ENCODE measurements around the gene CHI3L1. TPM values are rescaled to one million over a fixed set of nuclear protein-coding genes. Genes with fewer than 3 reads are reported as not detected.

Gene CHI3L1
- polyA plus RNA-seq, 1 of the 3 experiments (the other 2 are of a cell fraction) = not detected

GRCh38 chr1:203162403-203162802 lies 24.1 kb downstream of the CHI3L1 start:
- ChIA-PET CTCF (interaction anchor here (0.7 to 2.2 kb wide), 6 partner anchors 10 to 123 kb away, joined by 3 to 8 read pairs (median 4); no protein-coding TSS in a partner anchor), POLR2A (no interaction called here)
- no peak overlapping the region for H3K4me3 ChIP-seq (ENCODE audit: low read depth in 2 of 2, low read length in 1 of 2)
- no peak overlapping the region for H3K4me2 ChIP-seq
- no peaks in the 10 kb centered on the region for H4K20me1 ChIP-seq (ENCODE audit: insufficient read depth)
- 88% methylated on average over 1 of the region's 1 CpG for WGBS (ENCODE audit: low lambda C conversion rate)
- H3K27me3 ChIP-seq (ENCODE audit: insufficient read depth) = no peaks in the 10 kb centered on the region
- H3K27ac ChIP-seq (ENCODE audit: low read depth in 2 of 2, low read length in 1 of 2) = no peak overlapping the region
- H3K79me2 ChIP-seq (ENCODE audit: insufficient read depth) = no peaks in the 10 kb centered on the region
- no peak overlapping the region for H2AFZ ChIP-seq (ENCODE audit: low read depth)
- no peaks in the 10 kb centered on the region for H3F3A ChIP-seq (replicated peaks; ENCODE audit: insufficient read depth)
- DNase-seq = no peak
- H3K9me2 ChIP-seq = no peaks in the 10 kb centered on the region
- TF ChIP-seq EZH2phosphoT487 (IDR thresholded peaks at IDR 0.05; ENCODE audit: borderline replicate concordance, low read depth) (no peak), FOSL2 (IDR thresholded peaks at IDR 0.05; ENCODE audit: borderline replicate concordance, low read depth) (no peak), GABPA (IDR thresholded peaks at IDR 0.05; ENCODE audit: low read depth) (no peak), YY1 (IDR thresholded peaks at IDR 0.05; ENCODE audit: low read depth) (no peak), RCOR1 (IDR thresholded peaks at IDR 0.05; ENCODE audit: low read length) (no peak), CHD2 (IDR thresholded peaks at IDR 0.05; ENCODE audit: low read length, partially characterized antibody) (no peak), RAD21 (IDR thresholded peaks at IDR 0.05; ENCODE audit: low read length) (no peak), CTCF (IDR thresholded peaks at IDR 0.05) (no peak), NFIC (IDR thresholded peaks at IDR 0.05; ENCODE audit: borderline replicate concordance) (no peak), NRF1 (IDR thresholded peaks at IDR 0.05; ENCODE audit: low read depth, low read length) (no peak), POLR2AphosphoS5 (IDR thresholded peaks at IDR 0.05; ENCODE audit: low read depth, low read length) (no peak), USF2 (IDR thresholded peaks at IDR 0.05; ENCODE audit: borderline replicate concordance, low read depth, low read length) (no peak)
- no peaks in the 10 kb centered on the region for H3K9me3 ChIP-seq
- no peak overlapping the region for H3K9ac ChIP-seq
- H3K36me3 ChIP-seq (replicated peaks in 1 of 2; ENCODE audit: control insufficient read depth in 1 of 2, insufficient read depth in 2 of 2, low read length in 1 of 2) = no peaks in the 10 kb centered on the region
- H3K4me1 ChIP-seq (ENCODE audit: control insufficient read depth in 1 of 2, insufficient read depth in 2 of 2, low read depth in 1 of 2, low read length in 1 of 2) = no peaks in the 10 kb centered on the region

- H3K4me2 ChIP-seq = no peak overlapping the region
- DNase-seq = no peak
- CTCF ChIA-PET = interaction anchor here (0.9 to 2.2 kb wide), 5 partner anchors 12 to 122 kb away, joined by 3 to 8 read pairs (median 4); no protein-coding TSS in a partner anchor
- no peak overlapping the region for H3K9ac ChIP-seq
- H2AFZ ChIP-seq (ENCODE audit: low read depth) = no peak overlapping the region
- H3K9me3 ChIP-seq = no peaks in the 10 kb centered on the region
- no peaks in the 10 kb centered on the region for H4K20me1 ChIP-seq (ENCODE audit: insufficient read depth)
- H3K27ac ChIP-seq (ENCODE audit: low read depth in 2 of 2, low read length in 1 of 2) = no peak overlapping the region
- no peaks in the 10 kb centered on the region for H3K4me1 ChIP-seq (ENCODE audit: control insufficient read depth in 1 of 2, insufficient read depth in 2 of 2, low read depth in 1 of 2, low read length in 1 of 2)
- H3K9me2 ChIP-seq = no peaks in the 10 kb centered on the region
- 88% methylated on average over 10 of the region's 11 CpGs for WGBS (ENCODE audit: low lambda C conversion rate)
- no peaks in the 10 kb centered on the region for H3K27me3 ChIP-seq (ENCODE audit: insufficient read depth)
- H3F3A ChIP-seq (replicated peaks; ENCODE audit: insufficient read depth) = no peaks in the 10 kb centered on the region
- no peak overlapping the region for H3K4me3 ChIP-seq (ENCODE audit: low read depth in 2 of 2, low read length in 1 of 2)
- H3K79me2 ChIP-seq (ENCODE audit: insufficient read depth) = no peaks in the 10 kb centered on the region
- POLR2A ChIA-PET = no interaction called here
- no peaks in the 10 kb centered on the region for H3K36me3 ChIP-seq (replicated peaks in 1 of 2; ENCODE audit: control insufficient read depth in 1 of 2, insufficient read depth in 2 of 2, low read length in 1 of 2)
- TF ChIP-seq RCOR1 (IDR thresholded peaks at IDR 0.05; ENCODE audit: low read length) (no peak), EP300 (IDR thresholded peaks at IDR 0.05; ENCODE audit: borderline replicate concordance in 1 of 2, low read depth in 1 of 2, low read length in 1 of 2) (no peak), TCF12 (IDR thresholded peaks at IDR 0.05) (no peak), RXRA (IDR thresholded peaks at IDR 0.05; ENCODE audit: borderline replicate concordance, low read depth) (no peak), MEF2A (IDR thresholded peaks at IDR 0.05; ENCODE audit: borderline replicate concordance, low read depth) (no peak), ELF1 (IDR thresholded peaks at IDR 0.05) (no peak), FOXJ3 (CRISPR knock-in tag; IDR thresholded peaks at IDR 0.05) (no peak), USF1 (IDR thresholded peaks at IDR 0.05; ENCODE audit: borderline replicate concordance, low read depth) (no peak), PBX3 (IDR thresholded peaks at IDR 0.05) (no peak), TAF1 (IDR thresholded peaks at IDR 0.05; ENCODE audit: borderline replicate concordance, low read depth, low read length) (no peak), USF2 (IDR thresholded peaks at IDR 0.05; ENCODE audit: borderline replicate concordance, low read depth, low read length) (no peak), CTCF (IDR thresholded peaks at IDR 0.05) (no peak), SMC3 (IDR thresholded peaks at IDR 0.05; ENCODE audit: low read depth, low read length) (no peak)
Measured at GRCh38 chr1:203161703-203162102, 24.8 kb downstream of the CHI3L1 start.

All from SK-N-SH (cell line).